ENCODE data around the gene DYNLT2B. TPM values are rescaled to one million over a fixed set of nuclear protein-coding genes. Genes with fewer than 3 reads are reported as not detected.
"Not testable (repeated sequence)": the region's sequence is repeated elsewhere in the genome, so short reads cannot be mapped to it uniquely, and the experiment has no call there.

Gene DYNLT2B
- polyA plus RNA-seq, 2 donors = 13.9 to 23.3 TPM

DNA sequence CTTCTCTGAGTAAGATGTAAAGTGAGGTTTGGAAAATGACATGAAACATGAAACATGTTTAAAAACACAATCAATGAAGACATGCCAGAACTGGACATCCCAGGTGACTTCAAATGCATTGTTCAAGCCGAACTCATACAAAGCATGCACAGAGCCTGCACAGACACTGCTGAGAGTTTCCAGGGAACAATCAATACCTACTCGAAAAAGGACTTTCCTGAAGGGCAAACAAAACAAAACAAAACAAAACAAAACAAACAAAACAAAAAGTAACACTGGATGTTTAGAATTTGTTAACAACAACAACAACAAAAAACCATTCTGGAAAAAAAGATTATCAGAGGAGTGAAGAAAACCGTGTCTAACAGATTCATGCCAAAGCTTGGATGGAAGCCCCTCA is 30.7 kb upstream of the DYNLT2B start:
- peaks cover 0 to 2% of the 10 kb centered on the region in 2 donors for H3K36me3 ChIP-seq (ENCODE audit: control insufficient read depth in 2 of 2, insufficient read depth in 2 of 2, low read length in 1 of 2)
- H3K9me3 ChIP-seq (ENCODE audit: control insufficient read depth in 2 of 2, insufficient read depth in 1 of 2, low read depth in 1 of 2, low read length in 1 of 2) = no peaks in the 10 kb centered on the region
- H3K4me3 ChIP-seq (ENCODE audit: low read depth in 1 of 2, low read length in 2 of 2) = no peak overlapping the region
- 85 to 90% methylated on average over 3 of the region's 3 CpGs for WGBS, 2 donors
- H3K4me1 ChIP-seq (ENCODE audit: control insufficient read depth in 2 of 2, insufficient read depth in 2 of 2, low read length in 1 of 2) = no peaks in the 10 kb centered on the region
- no peaks in the 10 kb centered on the region for H3K27me3 ChIP-seq (ENCODE audit: control insufficient read depth in 1 of 2, insufficient read depth in 2 of 2, low read length in 2 of 2)
- H3K27ac ChIP-seq (ENCODE audit: low read depth in 2 of 2, low read length in 1 of 2) = no peak overlapping the region

DNA sequence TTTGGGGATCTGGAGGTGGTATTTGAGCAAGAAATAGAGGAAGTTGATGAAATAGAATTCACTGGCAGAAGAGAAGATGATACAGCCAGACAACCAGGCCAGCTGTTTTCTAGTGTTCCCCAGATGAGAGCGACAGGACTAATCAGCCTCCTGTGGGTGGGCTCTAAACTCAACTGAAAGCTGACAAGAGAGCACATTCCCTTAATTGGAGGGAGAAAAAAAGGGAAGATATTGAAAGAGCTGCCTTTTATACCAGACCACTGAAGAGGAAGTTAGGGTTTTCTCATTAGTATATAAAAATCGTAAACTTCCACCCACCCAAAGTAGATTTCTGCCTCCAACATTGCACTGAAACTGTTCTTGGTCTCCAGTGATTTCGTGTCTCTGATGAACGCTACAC is 26.6 kb upstream of the DYNLT2B start:
- WGBS, 2 donors = 70 to 75% methylated on average over 4 of the region's 4 CpGs

GRCh38 chr3:196343917-196344316 is 25.9 kb upstream of the DYNLT2B start:
- H3K36me3 ChIP-seq (ENCODE audit: control insufficient read depth in 2 of 2, insufficient read depth in 2 of 2, low read length in 1 of 2); H3K9me3 ChIP-seq (ENCODE audit: control insufficient read depth in 2 of 2, insufficient read depth in 1 of 2, low read depth in 1 of 2, low read length in 1 of 2); H3K27ac ChIP-seq (ENCODE audit: low read depth in 2 of 2, low read length in 1 of 2); H3K4me3 ChIP-seq (ENCODE audit: low read depth in 1 of 2, low read length in 2 of 2); H3K27me3 ChIP-seq (ENCODE audit: control insufficient read depth in 1 of 2, insufficient read depth in 2 of 2, low read length in 2 of 2); H3K4me1 ChIP-seq (ENCODE audit: control insufficient read depth in 2 of 2, insufficient read depth in 2 of 2, low read length in 1 of 2): not testable (repeated sequence)
- 91 to 94% methylated on average over 12 to 13 of the region's 14 CpGs for WGBS, 2 donors

More for the DNA sequence above, 26.6 kb upstream of the DYNLT2B start:
- no peak overlapping the region for H3K27ac ChIP-seq (ENCODE audit: low read depth in 2 of 2, low read length in 1 of 2)
- H3K27me3 ChIP-seq (ENCODE audit: control insufficient read depth in 1 of 2, insufficient read depth in 2 of 2, low read length in 2 of 2) = no peaks in the 10 kb centered on the region
- H3K36me3 ChIP-seq (ENCODE audit: control insufficient read depth in 2 of 2, insufficient read depth in 2 of 2, low read length in 1 of 2) = no peaks in the 10 kb centered on the region
- H3K4me3 ChIP-seq (ENCODE audit: low read depth in 1 of 2, low read length in 2 of 2) = no peak overlapping the region
- no peaks in the 10 kb centered on the region for H3K4me1 ChIP-seq (ENCODE audit: control insufficient read depth in 2 of 2, insufficient read depth in 2 of 2, low read length in 1 of 2)
- no peaks in the 10 kb centered on the region for H3K9me3 ChIP-seq (ENCODE audit: control insufficient read depth in 2 of 2, insufficient read depth in 1 of 2, low read depth in 1 of 2, low read length in 1 of 2)

GRCh38 chr3:196341137-196341536 is 23.1 kb upstream of the DYNLT2B start:
- WGBS, 2 donors = 83 to 84% methylated on average over 7 of the region's 7 CpGs
- no peaks in the 10 kb centered on the region for H3K36me3 ChIP-seq (ENCODE audit: control insufficient read depth in 2 of 2, insufficient read depth in 2 of 2, low read length in 1 of 2)
- no peaks in the 10 kb centered on the region for H3K27me3 ChIP-seq (ENCODE audit: control insufficient read depth in 1 of 2, insufficient read depth in 2 of 2, low read length in 2 of 2)
- no peak overlapping the region for H3K27ac ChIP-seq (ENCODE audit: low read depth in 2 of 2, low read length in 1 of 2)
- H3K4me1 ChIP-seq (ENCODE audit: control insufficient read depth in 2 of 2, insufficient read depth in 2 of 2, low read length in 1 of 2) = peaks cover 0 to 4% of the 10 kb centered on the region in 2 donors
- no peaks in the 10 kb centered on the region for H3K9me3 ChIP-seq (ENCODE audit: control insufficient read depth in 2 of 2, insufficient read depth in 1 of 2, low read depth in 1 of 2, low read length in 1 of 2)
- H3K4me3 ChIP-seq (ENCODE audit: low read depth in 1 of 2, low read length in 2 of 2) = no peak overlapping the region

DNA sequence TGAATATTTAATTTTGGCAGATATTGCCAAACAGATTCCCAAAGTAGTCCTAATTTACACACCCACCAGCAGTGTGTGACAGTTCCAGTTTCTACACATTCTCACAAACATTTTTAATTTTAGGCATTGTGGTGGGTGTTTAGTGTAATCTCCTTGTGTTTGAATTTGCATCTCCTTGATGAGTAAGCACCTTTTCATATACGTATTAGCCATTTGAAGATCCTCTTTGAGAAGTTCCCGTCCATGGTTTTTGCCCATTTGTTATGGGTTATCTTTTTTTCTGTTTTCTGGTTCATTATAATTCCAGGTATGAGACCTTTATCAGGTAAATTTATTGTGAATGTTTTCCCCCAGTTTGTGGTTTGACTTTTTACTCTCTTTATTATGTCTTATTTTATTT is 22.4 kb upstream of the DYNLT2B start:
- WGBS, 2 donors = 45 to 61% methylated on average over 2 of the region's 2 CpGs
- Histone ChIP-seq H3K4me1 (ENCODE audit: control insufficient read depth in 2 of 2, insufficient read depth in 2 of 2, low read length in 1 of 2) (peaks cover 0 to 5% of the 10 kb centered on the region in 2 donors), H3K9me3 (ENCODE audit: control insufficient read depth in 2 of 2, insufficient read depth in 1 of 2, low read depth in 1 of 2, low read length in 1 of 2) (no peaks in the 10 kb centered on the region), H3K27ac (ENCODE audit: low read depth in 2 of 2, low read length in 1 of 2) (no peak overlapping the region), H3K4me3 (ENCODE audit: low read depth in 1 of 2, low read length in 2 of 2) (no peak overlapping the region), H3K36me3 (ENCODE audit: control insufficient read depth in 2 of 2, insufficient read depth in 2 of 2, low read length in 1 of 2) (no peaks in the 10 kb centered on the region), H3K27me3 (ENCODE audit: control insufficient read depth in 1 of 2, insufficient read depth in 2 of 2, low read length in 2 of 2) (no peaks in the 10 kb centered on the region)

DNA sequence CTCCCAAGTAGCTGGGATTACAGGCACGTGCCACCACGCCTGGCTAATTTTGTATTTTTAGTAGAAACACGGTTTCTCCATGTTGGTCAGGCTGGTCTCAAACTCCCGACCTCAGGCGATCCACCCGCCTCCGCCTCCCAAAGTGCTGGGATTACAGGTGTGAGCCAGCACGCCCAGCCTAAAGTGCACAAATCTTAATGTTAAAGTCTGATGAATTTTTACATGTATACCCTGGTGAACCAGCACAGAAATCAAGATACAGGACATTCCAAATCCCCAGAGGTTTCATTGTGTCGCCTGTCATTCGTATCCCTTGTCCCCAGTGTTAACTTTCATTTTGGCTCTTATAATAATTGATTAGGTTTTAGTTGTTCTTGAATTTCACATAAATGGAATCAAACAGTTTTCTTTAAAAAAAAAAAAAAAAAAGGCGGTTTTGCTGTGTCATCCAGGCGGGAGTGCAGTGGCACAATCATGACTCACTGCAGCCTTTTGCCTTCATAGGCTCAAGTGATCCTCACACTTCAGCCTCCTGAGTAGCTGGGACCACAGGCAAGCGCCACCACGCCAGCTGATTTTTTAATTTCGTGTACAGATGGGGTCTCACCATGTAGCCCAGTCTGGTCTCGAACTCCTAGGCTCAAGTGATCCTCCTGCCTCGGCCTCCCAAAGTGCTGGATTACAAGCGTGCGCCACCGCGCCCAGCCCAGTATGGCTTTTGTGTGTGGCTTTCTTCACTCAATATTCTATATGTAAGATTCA is 21.6 kb upstream of the DYNLT2B start:
- 83 to 84% methylated on average over 21 of the region's 21 CpGs for WGBS, 2 donors
- Histone ChIP-seq H3K27ac (ENCODE audit: low read depth in 2 of 2, low read length in 1 of 2) (peak overlapping the region in 1 of 2 donors; percentile 13), H3K4me1 (ENCODE audit: control insufficient read depth in 2 of 2, insufficient read depth in 2 of 2, low read length in 1 of 2) (peaks cover 0 to 5% of the 10 kb centered on the region in 2 donors), H3K4me3 (ENCODE audit: low read depth in 1 of 2, low read length in 2 of 2) (no peak overlapping the region), H3K9me3 (ENCODE audit: control insufficient read depth in 2 of 2, insufficient read depth in 1 of 2, low read depth in 1 of 2, low read length in 1 of 2) (no peaks in the 10 kb centered on the region), H3K27me3 (ENCODE audit: control insufficient read depth in 1 of 2, insufficient read depth in 2 of 2, low read length in 2 of 2) (no peaks in the 10 kb centered on the region), H3K36me3 (ENCODE audit: control insufficient read depth in 2 of 2, insufficient read depth in 2 of 2, low read length in 1 of 2) (no peaks in the 10 kb centered on the region)

DNA sequence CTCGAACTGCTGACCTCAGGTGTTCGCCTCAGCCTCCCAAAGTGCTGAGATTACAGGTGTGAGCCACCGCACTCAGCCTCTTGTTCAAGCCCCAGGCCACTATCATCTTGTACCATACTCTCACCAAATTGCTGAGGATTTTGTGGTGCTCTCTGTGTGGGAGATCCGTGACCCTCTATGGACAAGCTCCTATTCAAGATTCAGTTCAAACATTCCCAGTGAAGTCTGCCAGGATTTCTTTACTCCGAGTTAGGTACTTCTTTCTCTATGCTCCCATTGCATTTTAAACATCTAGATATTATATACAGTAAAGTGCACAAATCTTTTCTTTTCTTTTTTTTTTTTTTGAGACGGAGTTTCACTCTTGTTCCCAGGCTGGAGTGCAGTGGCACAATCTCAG is 21.0 kb upstream of the DYNLT2B start:
- no peaks in the 10 kb centered on the region for H3K27me3 ChIP-seq (ENCODE audit: control insufficient read depth in 1 of 2, insufficient read depth in 2 of 2, low read length in 2 of 2)
- WGBS, 2 donors = 87 to 91% methylated on average over 6 of the region's 6 CpGs

GRCh38 chr3:196336319-196337145 is 18.5 kb upstream of the DYNLT2B start:
- no peaks in the 10 kb centered on the region for H3K27me3 ChIP-seq (ENCODE audit: control insufficient read depth in 1 of 2, insufficient read depth in 2 of 2, low read length in 2 of 2)
- H3K4me1 ChIP-seq (ENCODE audit: control insufficient read depth in 2 of 2, insufficient read depth in 2 of 2, low read length in 1 of 2) = peaks cover 0 to 5% of the 10 kb centered on the region in 2 donors
- H3K27ac ChIP-seq (ENCODE audit: low read depth in 2 of 2, low read length in 1 of 2) = peak overlapping the region in 1 of 2 donors; percentile 33
- no peaks in the 10 kb centered on the region for H3K9me3 ChIP-seq (ENCODE audit: control insufficient read depth in 2 of 2, insufficient read depth in 1 of 2, low read depth in 1 of 2, low read length in 1 of 2)
- H3K36me3 ChIP-seq (ENCODE audit: control insufficient read depth in 2 of 2, insufficient read depth in 2 of 2, low read length in 1 of 2) = no peaks in the 10 kb centered on the region
- no peak overlapping the region for H3K4me3 ChIP-seq (ENCODE audit: low read depth in 1 of 2, low read length in 2 of 2)
- WGBS, 2 donors = 73 to 75% methylated on average over 17 of the region's 17 CpGs

More for the DNA sequence above, 21.0 kb upstream of the DYNLT2B start:
- Histone ChIP-seq H3K36me3 (ENCODE audit: control insufficient read depth in 2 of 2, insufficient read depth in 2 of 2, low read length in 1 of 2) (no peaks in the 10 kb centered on the region), H3K27ac (ENCODE audit: low read depth in 2 of 2, low read length in 1 of 2) (no peak overlapping the region), H3K4me1 (ENCODE audit: control insufficient read depth in 2 of 2, insufficient read depth in 2 of 2, low read length in 1 of 2) (peaks cover 0 to 5% of the 10 kb centered on the region in 2 donors), H3K9me3 (ENCODE audit: control insufficient read depth in 2 of 2, insufficient read depth in 1 of 2, low read depth in 1 of 2, low read length in 1 of 2) (no peaks in the 10 kb centered on the region), H3K4me3 (ENCODE audit: low read depth in 1 of 2, low read length in 2 of 2) (no peak overlapping the region)

- no peaks in the 10 kb centered on the region for H3K27me3 ChIP-seq (ENCODE audit: control insufficient read depth in 1 of 2, insufficient read depth in 2 of 2, low read length in 2 of 2)
- H3K36me3 ChIP-seq (ENCODE audit: control insufficient read depth in 2 of 2, insufficient read depth in 2 of 2, low read length in 1 of 2) = no peaks in the 10 kb centered on the region
- no peaks in the 10 kb centered on the region for H3K9me3 ChIP-seq (ENCODE audit: control insufficient read depth in 2 of 2, insufficient read depth in 1 of 2, low read depth in 1 of 2, low read length in 1 of 2)
- WGBS, 2 donors = 62 to 81% methylated on average over 11 to 12 of the region's 12 CpGs
- peaks cover 0 to 5% of the 10 kb centered on the region in 2 donors for H3K4me1 ChIP-seq (ENCODE audit: control insufficient read depth in 2 of 2, insufficient read depth in 2 of 2, low read length in 1 of 2)
- H3K4me3 ChIP-seq (ENCODE audit: low read depth in 1 of 2, low read length in 2 of 2) = no peak overlapping the region
- no peak overlapping the region for H3K27ac ChIP-seq (ENCODE audit: low read depth in 2 of 2, low read length in 1 of 2)
Observed at GRCh38 chr3:196335503-196335948, 17.5 kb upstream of the DYNLT2B start.
